ENCODE results near the gene FLNA.
A peak's percentile ranks its signal among the peaks of the same experiment; 100 is the strongest.

FLNA gene

DNA sequence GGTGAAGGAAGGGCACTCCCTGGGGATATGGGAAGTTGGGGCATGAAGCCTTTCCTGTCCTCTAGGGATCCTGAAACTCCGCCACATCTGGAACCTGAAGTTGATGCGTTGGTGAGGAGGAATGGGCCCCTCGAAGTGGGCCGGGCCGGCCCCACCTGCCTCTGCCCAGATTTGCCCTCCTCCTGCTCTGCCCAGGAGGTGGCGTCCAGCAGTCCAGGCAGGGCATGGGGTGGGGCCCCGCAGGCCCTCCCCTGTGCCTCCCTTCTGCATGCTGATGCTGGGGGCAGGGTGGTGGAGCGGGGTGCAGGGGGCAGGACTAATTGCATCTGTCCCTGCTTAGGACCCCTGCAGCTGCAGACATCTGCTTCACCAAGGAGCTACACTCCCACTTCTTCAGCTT lies 38.7 kb upstream of the FLNA start:
- H3K4me3 ChIP-seq (ENCODE audit: low read depth, low read length), result no peak overlapping the region
- TF ChIP-seq, protein P1, sequence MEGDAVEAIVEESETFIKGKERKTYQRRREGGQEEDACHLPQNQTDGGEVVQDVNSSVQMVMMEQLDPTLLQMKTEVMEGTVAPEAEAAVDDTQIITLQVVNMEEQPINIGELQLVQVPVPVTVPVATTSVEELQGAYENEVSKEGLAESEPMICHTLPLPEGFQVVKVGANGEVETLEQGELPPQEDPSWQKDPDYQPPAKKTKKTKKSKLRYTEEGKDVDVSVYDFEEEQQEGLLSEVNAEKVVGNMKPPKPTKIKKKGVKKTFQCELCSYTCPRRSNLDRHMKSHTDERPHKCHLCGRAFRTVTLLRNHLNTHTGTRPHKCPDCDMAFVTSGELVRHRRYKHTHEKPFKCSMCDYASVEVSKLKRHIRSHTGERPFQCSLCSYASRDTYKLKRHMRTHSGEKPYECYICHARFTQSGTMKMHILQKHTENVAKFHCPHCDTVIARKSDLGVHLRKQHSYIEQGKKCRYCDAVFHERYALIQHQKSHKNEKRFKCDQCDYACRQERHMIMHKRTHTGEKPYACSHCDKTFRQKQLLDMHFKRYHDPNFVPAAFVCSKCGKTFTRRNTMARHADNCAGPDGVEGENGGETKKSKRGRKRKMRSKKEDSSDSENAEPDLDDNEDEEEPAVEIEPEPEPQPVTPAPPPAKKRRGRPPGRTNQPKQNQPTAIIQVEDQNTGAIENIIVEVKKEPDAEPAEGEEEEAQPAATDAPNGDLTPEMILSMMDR (IDR thresholded peaks at IDR 0.05; ENCODE audit: insufficient read depth, low read length, missing control alignments), result no peak
- ChIA-PET POLR2A (no interaction called here), CTCF (no interaction called here)
- no peak for DNase-seq (ENCODE audit: low read depth, low spot score)

DNA sequence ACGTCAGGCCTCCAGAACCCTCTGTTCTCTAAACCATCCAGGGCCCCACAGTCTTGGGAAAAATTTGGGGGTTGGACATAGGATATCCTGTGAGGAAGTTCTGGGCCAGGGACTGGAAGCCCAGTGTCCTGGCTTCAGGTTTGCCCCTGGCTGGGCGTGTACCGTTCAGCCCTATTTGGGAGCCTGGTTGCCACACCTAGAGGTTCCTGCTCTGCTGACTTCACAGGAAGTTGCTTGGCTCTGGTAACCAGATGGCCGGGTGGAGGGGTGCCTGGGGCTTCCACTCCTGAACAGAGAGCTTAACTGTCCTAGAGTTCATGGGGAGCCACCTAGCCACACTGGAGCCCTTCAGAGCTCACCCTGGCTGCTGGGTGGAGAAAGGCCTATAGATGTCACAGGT lies 38.0 kb upstream of the FLNA start:
- TF ChIP-seq, protein P1 (IDR thresholded peaks at IDR 0.05; ENCODE audit: insufficient read depth, low read length, missing control alignments), result no peak
- ChIA-PET POLR2A (interaction anchor here (1.0 to 1.2 kb wide), 3 partner anchors 12 to 15 kb away, joined by 3 to 5 read pairs (median 3); no protein-coding TSS in a partner anchor), CTCF (interaction anchor here (1.2 to 1.6 kb wide), 2 partner anchors 115 to 119 kb away, joined by 4 to 7 read pairs; no protein-coding TSS in a partner anchor)
- peak overlapping the region; percentile 64 for H3K4me3 ChIP-seq (ENCODE audit: low read depth, low read length)
- no peak for DNase-seq (ENCODE audit: low read depth, low spot score)

DNA sequence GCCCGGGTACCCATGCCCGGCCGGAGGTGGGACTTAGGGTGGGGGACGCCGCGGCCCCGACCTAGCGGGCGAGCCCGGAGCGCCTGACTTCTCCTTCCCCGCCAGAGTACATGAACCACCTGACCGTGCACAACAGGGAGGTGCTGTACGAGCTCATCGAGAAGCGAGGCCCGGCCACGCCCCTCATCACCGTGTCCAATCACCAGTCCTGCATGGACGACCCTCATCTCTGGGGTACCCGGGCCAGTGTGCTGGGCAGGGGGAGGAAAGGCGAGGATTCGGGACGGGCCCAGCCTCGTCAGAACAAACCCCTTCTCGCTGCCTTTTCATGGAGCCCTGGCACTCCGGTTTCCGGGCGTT lies 37.5 kb upstream of the FLNA start:
- no peak for DNase-seq (ENCODE audit: low read depth, low spot score)
- H3K4me3 ChIP-seq (ENCODE audit: low read depth, low read length), result peak overlapping the region; percentile 64
- ChIA-PET CTCF (interaction anchor here (0.7 to 1.6 kb wide), 3 partner anchors 9 to 119 kb away, joined by 3 to 7 read pairs (median 4); no protein-coding TSS in a partner anchor), POLR2A (interaction anchor here (1.0 to 1.2 kb wide), 3 partner anchors 11 to 14 kb away, joined by 3 to 5 read pairs (median 3); no protein-coding TSS in a partner anchor)
- TF ChIP-seq, protein P1 (IDR thresholded peaks at IDR 0.05; ENCODE audit: insufficient read depth, low read length, missing control alignments), result no peak

DNA sequence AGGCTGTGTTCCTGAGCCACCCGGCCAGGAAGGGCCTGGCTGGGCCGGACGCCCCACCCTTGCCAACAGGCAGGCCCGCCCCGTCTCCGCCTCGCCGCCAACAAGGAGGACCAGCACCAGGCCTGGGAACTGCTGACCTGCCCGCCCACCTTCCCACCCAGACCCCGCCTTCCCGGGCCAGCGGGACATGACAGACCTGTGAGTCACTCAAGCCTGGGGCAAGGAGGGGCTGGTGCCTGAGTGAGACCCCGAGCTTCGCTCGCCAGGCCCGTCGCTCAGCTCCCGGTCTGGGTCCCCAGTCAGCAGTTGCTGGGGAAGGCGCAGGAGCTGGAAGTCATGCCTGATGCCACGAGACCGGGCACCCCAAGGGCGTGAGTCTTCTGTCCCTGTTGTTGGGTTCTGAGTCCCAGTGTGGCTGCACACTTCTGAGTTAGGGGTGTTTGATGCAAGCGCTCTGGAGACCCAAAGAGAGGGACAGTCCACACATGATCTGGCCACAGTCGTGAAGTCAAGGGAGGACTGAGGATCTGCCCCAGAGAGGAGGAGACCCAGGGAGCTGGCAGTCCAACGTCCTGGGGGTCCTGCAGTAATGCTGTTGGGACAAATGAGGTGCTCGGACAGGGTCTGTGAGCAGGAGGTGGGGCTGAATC lies 34.9 kb upstream of the FLNA start, which contains the start of gene DNASE1L1:
TSS of gene DNASE1L1 (minus strand) at position 33 of the 650 bp plus-strand sequence. CDS start 3,686 bp downstream, outside the sequence.
- ChIA-PET POLR2A (interaction anchor here (2.2 to 2.3 kb wide), 2 partner anchors 9 to 12 kb away, joined by 10 to 15 read pairs; partner anchors contain the start of gene RPL10), CTCF (interaction anchor here (0.9 to 2.7 kb wide), 4 partner anchors 10 to 127 kb away, joined by 3 to 12 read pairs (median 6); partner anchors contain the start of gene RPL10)
- TF ChIP-seq, protein P1 (IDR thresholded peaks at IDR 0.05; ENCODE audit: insufficient read depth, low read length, missing control alignments), result no peak
- no peak for DNase-seq (ENCODE audit: low read depth, low spot score)
- H3K4me3 ChIP-seq (ENCODE audit: low read depth, low read length), result peak within 1 kb of the TSS; percentile 56

DNA sequence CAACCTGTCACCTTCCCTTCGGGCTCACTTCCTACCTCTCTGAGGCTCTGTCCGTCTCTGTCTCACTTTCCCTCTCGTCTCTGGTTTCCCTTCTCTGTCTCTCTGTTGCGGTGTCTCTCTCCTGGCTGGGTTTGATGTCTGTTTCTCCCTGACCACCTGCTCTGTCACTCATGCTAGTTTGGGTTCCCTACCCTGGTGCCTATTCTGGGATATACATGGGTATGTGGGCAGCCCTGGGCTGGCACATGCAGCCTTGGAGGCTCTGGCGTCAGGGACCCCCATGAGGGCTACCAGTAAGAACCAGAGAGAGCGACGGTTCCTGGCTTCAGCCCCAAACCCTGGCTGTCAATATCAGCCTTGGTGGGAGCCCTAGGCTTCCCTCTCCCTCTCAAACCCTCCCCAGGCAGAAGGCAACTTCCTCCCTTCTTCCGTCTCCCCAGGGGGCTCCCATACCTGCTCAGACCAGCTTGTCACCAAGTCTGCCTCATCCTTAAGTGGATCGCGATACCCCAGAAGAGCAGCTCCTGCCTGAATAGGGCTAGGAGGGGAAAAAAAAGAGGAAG lies 34.3 kb upstream of the FLNA start:
- ChIA-PET CTCF (interaction anchor here (2.7 kb wide), 1 partner anchor 10 kb away, joined by 12 read pairs; the partner anchor contains the start of gene RPL10), POLR2A (interaction anchor here (2.2 to 2.3 kb wide), 2 partner anchors 9 to 11 kb away, joined by 10 to 15 read pairs; partner anchors contain the start of gene RPL10)
- peak overlapping the region; percentile 56 for H3K4me3 ChIP-seq (ENCODE audit: low read depth, low read length)
- DNase-seq (ENCODE audit: low read depth, low spot score), result no peak
- TF ChIP-seq, protein P1 (IDR thresholded peaks at IDR 0.05; ENCODE audit: insufficient read depth, low read length, missing control alignments), result no peak

DNA sequence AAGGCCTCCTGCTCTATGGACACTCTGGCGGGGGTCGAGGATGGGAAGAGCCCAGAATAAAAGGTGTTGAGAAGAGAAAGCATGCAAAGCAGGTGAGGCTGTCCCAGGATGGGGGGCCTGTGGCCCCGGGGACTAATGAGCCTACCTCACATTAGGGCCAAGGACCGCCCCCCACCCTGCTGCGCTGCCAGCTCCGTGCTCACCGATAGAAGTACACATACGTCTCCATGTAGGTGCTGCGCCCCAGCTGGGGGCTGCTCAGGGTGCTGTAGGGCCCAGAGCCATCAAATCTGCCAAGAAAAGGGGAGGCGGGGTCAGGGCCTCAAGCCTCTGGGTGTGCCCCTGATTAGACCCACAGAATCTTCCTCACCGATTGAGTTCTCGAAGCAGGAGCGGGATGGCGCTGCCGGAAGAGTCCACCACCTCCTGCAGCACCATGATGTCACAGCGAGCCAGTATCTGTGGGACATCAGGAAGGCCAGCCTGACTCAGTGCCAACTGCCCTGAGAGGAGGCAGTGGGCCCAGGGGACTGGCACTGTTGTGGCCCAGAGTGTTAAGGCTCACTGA lies 30.3 kb upstream of the FLNA start:
- CTCF ChIA-PET, result no interaction called here
- TF ChIP-seq, protein P1 (IDR thresholded peaks at IDR 0.05; ENCODE audit: insufficient read depth, low read length, missing control alignments), result no peak

More for the DNA sequence above, 30.3 kb upstream of the FLNA start:
- H3K4me3 ChIP-seq (ENCODE audit: low read depth, low read length), result no peak overlapping the region
- POLR2A ChIA-PET, result no interaction called here
- DNase-seq (ENCODE audit: low read depth, low spot score), result no peak

All from AG04449 (cell line).